ENCODE data around the gene CYBRD1. TPM values are rescaled to one million over a fixed set of nuclear protein-coding genes. Genes with fewer than 3 reads are reported as not detected.

CYBRD1 gene
- total RNA-seq, 1 experiment from 2014 or later = 7.9 TPM

GRCh38 chr2:171485116-171485515 lies 37.2 kb upstream of the CYBRD1 start:
- no peaks in the 10 kb centered on the region for H3K27me3 Mint-ChIP-seq (ENCODE audit: low read depth)
- TF ChIP-seq JUN (CRISPR knock-in tag; IDR thresholded peaks at IDR 0.05) = no peak
- no peak for TF ChIP-seq ARID4B (CRISPR knock-in tag; IDR thresholded peaks at IDR 0.05; ENCODE audit: borderline replicate concordance)
- no peak for TF ChIP-seq ZNF425 (CRISPR knock-in tag; conservative IDR thresholded peaks at IDR 0.05)
- TF ChIP-seq ZNF219 (CRISPR knock-in tag; IDR thresholded peaks at IDR 0.05; ENCODE audit: borderline replicate concordance) = no peak
- TF ChIP-seq NFYB (CRISPR knock-in tag; conservative IDR thresholded peaks at IDR 0.05; ENCODE audit: low read depth) = no peak
- no peak for TF ChIP-seq MYBL2 (CRISPR knock-in tag; IDR thresholded peaks at IDR 0.05)
- TF ChIP-seq CREB1 (CRISPR knock-in tag; IDR thresholded peaks at IDR 0.05) = no peak
- TF ChIP-seq CTCF (IDR thresholded peaks at IDR 0.05) = no peak
- TF ChIP-seq MLX (CRISPR knock-in tag; IDR thresholded peaks at IDR 0.05) = no peak
- no peak for TF ChIP-seq ATF2 (CRISPR knock-in tag; IDR thresholded peaks at IDR 0.05; ENCODE audit: borderline replicate concordance, low read depth)
- no peak for TF ChIP-seq ATF6 (CRISPR knock-in tag; IDR thresholded peaks at IDR 0.05)
- no peak for TF ChIP-seq USF1 (CRISPR knock-in tag; IDR thresholded peaks at IDR 0.05)
- no peak for DNase-seq (ENCODE audit: low spot score)
- peaks cover 17% of the 10 kb centered on the region for H3K4me1 Mint-ChIP-seq
- CTCF ChIA-PET = no interaction called here
- H3K9me3 Mint-ChIP-seq = no peaks in the 10 kb centered on the region
- peak overlapping the region; percentile 12; the same call in 1 of the 2 replicates for H3K27ac Mint-ChIP-seq
- no peak for ATAC-seq
- peaks cover 17% of the 10 kb centered on the region for H3K36me3 Mint-ChIP-seq
- POLR2A ChIA-PET = interaction anchor here (1.2 kb wide), 1 partner anchor 36 kb away, joined by 4 read pairs; no protein-coding TSS in a partner anchor
- no peak overlapping the region for H3K4me3 Mint-ChIP-seq

All from WTC11 (cell line).